Mucosa of gallbladder (tissue), 1 donor: ENCODE data around the gene SPAG6. TPM values are rescaled to one million over a fixed set of nuclear protein-coding genes. Genes with fewer than 3 reads are reported as not detected.

Source experiments
- DNase-seq: peaks from one replicate; pipeline ENCODE4 v3.0.0-alpha.2; 2020; ENCODE audit warnings: low spot score
- total RNA-seq: library from RNA; stranded (reverse); gene quantifications from one replicate; pipeline ENCODE4 v1.2.1, GENCODE V29; 2021
- donor health status: DM: no; HTN: no; CAD: no.

Gene SPAG6
- total RNA-seq, 1 donor from 2014 or later = 0.23 TPM

DNA sequence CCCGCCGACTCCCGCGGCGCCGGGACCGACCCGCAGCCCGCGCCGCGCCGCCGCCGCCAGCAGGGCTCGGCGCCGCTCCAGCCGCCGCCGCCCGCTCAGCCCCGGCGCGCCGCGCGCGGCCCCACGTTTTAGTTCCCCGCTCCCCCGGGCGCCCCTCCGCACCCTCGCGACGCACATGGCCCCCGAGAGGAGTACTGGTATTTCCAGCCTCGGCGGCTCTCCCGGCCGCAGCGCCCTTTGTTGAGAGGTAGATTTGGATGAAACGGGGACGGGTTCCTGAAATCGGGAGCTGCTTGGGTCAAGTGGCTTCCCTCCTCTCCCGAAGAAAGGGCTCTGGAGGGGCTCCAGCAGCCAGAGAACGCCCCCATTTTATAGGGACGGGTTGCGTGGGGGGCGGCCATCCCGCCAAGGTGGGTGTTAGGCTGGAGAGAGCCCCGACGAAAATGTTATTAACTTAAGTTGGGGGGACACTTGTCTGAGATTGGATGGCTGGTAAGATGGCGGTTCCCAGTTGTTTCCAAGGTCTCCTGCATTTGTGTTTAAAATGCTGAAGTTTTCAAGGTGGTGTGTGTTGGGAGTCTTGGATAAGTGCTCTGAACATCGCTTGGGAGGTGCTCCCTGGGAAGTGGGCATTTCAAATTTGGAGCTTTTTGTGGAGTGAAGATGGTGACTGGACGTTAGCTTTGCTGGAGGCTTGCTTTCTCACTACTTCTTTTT, 23.2 kb upstream of the SPAG6 start:
- no peak for DNase-seq

DNA sequence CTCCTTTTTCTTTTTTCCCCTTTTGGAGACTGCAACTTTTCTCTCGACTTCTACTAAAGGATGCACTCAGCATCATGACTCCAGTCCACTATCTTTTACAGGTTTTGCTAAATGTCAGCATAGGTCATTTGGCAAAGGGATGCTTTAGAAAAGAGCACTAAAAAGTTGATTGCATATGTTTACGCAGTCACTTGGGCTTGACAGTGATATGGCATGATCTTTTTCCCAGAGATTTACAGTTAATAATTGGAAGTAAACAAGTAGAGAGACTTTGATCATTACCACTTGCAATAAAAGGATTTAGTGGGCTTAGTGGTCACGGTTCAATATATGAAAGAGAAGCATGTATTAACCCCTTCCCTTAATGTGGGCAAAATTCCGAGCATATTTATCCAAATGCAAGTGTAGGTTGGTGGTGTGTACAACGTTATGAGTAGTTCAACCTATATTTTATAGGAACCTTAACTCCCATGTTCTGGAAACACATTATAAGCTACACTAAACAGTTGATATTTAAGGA, 22.6 kb upstream of the SPAG6 start:
- no peak for DNase-seq

DNA sequence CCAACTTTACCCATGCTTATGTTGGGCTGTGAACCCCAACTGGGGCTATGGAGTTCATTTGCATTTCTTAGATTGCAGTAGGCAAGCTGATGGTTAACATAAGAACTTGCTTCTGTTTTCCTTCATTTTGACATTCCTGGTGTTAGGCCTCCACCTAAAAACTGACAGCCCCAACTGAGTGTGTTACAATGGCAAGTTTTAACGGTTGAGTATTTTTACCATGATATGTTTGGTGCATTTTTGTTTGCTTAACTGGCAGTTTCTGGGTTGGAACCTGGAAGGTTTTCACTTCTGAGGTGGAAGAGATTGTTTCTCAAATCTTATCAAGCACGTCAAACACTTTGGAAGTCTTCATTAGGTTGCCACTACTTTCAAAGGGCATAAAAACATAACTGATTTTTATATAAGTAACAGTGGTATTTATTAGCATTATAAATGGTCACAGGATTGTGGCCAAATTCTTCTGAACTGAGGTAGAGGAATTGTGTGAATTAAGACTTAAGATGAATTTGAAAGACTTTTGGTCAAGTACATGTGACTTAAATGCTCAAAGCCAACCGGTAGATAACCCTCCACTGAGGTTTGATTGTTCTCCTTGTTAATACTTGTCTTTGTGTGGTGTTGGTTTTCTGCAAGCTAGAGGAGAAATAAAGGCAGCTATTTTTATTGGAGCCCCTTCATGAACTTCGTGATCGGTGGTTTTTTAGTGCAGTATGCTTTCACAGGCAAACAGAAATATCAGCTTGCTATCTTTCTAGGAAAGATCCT, 21.6 kb upstream of the SPAG6 start:
- no peak for DNase-seq

DNA sequence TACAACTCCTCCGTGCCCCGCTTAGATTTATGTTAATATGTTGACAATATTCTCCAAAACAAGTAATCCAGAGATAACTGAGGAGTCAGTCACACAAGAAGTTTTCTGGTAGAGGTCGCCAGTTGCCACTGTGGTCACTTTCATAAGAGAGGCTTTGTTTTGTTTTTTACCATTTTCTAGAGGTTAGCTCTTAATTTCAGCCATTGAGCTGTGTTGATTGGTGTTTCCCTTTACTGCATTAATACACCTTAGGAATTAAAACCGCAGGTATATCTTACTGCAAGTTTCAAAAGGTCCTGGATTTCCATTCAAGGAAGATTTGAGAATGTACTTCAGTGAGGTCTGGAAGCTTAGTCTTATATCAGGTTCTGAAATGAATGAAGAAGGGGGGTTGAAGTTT, 20.9 kb upstream of the SPAG6 start:
- no peak for DNase-seq

DNA sequence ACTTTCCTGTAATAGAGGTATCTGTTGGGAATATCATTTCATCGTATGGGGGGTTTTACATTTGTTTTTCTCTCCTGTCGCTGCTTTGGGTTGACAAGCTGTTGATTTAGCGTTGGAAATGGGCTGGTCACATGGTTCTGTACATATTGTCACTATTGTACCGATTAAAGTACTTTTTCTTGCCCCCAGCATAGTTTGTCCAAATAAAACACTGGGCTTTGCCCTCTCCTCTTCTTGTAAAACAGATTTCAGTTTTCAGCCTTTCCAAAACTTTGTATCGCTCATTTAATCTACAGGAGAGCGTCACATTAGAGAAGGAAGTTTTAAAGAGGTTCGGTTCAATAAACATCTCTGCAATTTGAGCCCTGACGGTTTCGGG, 20.4 kb upstream of the SPAG6 start:
- DNase-seq = no peak

DNA sequence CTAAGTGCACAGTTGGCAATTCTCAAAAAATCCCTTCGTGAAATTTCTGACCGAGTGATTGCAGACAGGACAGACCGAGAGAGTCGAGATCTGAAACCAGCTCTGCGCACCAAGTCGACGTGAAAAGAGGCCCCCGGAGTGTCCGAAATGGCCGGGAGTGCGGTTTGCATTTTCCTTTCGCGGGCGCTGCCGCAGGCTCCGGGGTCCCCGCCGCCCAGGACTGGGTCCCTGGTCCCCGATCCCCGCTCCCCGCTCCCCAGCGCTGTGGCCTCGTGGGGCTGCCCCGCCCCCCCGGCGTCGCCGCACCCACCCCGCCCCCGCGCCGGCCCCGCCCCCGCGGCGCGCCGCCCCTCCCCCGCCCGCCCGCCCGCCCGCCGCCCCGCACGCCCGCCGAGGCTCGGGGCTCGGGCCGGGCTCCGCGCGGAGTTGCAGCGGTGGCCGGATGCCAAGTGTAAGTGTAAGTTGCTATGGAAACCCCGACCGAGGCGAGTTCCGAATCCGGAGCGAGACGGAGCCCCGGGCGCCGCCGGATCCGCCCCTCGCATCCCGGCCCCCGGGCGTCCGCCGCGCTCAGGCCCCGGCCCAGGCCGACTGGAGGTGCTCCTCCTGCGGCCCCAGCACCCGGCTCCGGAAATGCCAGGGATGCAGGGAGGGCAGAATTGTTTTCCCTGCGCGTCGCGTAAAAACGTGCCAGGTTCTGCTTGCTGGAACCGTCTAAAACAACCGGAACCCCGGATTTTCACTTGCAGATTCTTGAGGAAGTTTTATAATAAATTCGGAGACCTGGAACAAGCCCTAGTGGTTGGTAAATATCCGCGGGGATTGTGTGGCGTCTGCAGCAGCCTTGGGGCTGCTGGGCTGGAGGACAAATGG, 19.8 kb upstream of the SPAG6 start:
- DNase-seq = peak; percentile 68

DNA sequence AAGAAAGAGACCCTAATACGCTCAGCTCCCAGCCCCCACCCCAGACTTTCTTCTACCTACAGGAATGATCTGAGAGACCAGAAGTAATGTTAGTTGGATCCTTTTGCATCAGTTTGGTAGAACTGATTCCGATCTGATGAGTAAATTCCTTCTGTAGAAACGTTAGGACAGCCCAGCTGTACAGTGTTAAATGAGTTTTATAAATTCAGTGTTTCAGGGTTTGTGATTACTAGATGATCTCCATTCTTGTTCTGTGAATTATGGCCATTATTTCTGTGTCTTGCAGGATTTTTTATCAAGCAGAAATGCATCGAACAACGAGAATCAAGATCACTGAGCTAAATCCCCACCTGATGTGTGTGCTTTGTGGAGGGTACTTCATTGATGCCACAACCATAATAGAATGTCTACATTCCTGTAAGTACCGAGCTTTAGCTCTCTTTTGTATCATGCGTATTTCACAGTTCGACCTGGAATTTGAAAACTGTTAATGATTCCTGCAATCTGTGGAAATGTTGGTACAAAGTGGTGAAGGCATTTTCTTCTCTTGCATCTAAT, 19.1 kb upstream of the SPAG6 start:
- no peak for DNase-seq

DNA sequence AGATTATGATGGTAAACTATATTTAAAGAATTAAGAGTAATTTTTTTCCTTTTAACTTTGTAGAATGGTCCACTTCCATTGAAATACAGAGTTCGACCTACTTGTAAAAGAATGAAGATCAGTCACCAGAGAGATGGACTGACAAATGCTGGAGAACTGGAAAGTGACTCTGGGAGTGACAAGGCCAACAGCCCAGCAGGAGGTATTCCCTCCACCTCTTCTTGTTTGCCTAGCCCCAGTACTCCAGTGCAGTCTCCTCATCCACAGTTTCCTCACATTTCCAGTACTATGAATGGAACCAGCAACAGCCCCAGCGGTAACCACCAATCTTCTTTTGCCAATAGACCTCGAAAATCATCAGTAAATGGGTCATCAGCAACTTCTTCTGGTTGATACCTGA, 16.1 kb upstream of the SPAG6 start:
- DNase-seq = no peak

DNA sequence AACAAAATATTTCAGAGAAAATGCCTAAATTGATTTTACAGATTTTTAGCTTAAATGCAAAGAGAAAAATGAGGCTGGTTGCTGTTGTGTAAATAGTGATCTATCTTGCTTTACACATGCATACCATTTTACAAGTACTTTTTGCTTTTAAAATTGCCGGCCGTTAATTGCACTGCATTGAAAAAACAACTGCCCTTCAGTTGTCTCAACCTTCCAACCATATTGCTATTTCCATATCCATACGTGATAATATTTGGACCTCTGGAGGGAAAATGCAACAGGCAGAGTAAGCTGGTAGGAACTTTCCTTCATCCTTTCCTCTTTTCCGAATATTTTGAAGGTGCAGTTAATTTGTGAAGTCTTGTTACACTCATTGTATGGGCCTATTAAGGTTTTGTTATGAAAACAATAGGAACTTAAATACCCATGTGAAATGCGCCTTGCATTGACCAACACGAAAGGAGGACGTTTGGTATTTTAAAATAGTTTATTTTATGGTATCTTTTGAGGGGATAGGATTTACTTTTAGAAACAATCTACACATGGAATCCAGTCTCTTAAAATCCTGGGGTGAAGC, 13.1 kb upstream of the SPAG6 start:
- no peak for DNase-seq

DNA sequence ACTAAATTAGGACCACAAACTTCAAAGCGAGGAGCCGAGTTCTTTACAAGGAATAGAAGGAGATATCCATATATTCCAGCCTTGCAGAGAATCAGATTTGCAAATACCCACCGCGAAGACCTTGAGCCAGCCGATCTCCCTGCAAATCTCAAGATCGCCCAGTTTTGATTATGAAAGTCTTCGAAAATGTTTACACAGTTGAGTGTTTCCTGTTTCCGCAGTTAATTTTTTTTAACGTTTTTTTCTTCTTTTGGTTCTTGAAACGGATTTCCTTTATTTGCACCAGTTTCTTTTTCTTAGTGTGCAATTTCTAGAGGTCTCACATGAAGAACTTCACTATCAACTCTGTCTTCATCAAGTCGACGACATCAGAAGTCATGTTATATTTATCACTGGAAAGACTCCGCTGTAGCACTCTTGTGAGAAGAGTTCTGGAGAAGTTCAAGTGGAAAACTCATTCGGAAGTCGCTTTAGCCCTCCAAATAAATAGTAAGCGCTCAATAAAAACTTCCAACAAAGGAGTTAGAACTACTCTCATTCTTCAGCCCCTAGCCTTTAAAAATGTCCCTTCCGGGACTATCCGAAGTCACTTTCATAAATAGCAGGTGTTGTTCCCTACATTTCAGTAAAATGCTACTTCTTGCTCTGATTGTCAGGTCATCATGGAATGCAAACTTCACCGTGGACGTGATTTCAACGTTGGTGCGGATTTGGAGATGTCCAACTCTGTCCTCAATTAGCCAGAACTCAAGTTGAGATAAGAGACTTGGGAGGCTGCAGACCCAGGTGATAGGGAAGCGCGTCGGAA, 11.9 kb upstream of the SPAG6 start:
- DNase-seq = no peak

DNA sequence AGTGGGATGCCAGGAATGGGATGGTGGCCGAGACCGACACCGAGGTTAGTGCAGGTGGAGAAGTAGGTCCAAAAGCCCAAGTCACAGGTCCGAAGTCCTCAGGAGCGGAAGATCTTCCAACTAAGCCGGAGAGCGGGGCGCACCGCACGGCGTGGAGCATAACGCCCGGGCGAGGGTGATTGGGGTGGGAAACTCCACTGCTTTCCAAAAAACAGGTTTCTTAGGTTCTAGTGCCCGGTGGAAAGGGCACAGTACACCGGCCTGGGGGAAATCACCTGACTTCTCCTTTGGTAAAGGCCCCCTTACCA, 11.4 kb upstream of the SPAG6 start:
- no peak for DNase-seq

DNA sequence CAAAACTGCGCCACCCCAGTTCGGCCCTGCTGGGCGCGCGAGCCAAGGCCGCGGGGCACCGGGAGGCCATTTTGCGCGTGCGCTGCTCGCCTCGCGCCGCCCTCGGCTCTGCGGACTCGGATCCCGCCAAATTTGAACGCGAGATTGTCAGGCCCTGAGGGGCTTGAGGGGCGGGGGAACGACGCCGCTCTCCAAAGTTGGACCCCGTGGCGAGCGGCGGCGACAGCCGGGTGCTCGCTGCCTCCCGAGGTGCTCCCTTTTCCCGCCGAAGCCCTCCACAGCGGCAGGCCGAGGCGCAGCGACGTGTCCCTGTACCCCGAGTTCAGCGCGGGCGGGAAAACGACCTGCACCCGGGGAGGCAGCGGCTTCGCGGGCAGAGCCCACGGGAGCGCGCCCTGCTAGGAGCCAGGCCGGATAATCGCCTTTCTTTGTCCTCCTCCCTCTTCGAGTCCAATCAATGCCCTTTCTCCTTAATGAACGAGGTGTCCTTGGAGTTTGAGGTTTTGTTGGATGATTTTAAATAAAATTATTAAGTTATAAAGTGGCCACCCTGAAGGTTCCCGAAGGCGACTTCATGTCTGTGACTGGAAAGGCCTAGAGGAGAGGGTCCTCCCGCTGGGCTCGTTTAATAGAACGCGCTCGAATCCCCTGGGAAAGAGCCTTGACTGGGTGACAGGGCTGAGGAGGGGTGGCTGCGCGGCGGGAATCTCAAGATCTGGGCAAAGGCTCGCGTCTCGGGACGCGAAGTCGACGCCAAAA, 10.7 kb upstream of the SPAG6 start:
- DNase-seq = no peak

DNA sequence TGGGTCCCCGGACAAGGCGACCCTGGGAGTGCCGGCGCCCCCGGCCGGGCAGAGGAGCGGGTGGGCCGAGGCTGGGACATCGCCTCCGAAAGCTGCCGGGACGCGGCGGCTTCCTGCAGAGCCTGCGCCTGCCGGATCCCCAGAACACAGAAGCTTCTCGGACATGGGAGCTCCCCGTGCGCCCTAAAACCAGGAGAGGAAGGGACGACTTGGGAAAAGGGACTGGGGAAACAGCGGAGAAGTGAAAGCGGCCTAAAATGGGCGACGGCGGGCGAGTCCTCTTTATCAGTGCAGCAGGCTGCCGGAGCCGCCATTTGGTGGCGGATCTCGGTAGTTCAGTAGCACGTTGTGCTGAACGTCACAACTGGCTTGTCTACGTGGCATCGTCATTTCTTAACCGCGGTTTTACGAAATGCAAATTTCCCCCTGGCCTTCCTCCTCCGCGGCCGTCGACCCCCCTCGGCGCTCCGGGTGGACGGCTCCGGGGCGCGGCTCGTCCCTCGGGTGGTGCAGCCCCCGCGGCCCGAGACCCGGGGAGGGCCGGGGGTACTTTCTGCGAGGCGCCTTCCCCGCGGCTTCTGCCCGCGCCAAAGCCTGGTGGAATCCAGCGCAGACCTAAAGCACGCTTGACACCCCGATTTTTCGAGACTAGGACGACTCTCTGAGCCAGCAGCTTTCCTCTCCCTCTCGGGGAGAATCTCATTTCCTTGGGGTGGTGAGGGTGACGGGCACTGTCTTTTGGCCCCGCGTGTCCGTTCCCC, 9.9 kb upstream of the SPAG6 start:
- DNase-seq = no peak

DNA sequence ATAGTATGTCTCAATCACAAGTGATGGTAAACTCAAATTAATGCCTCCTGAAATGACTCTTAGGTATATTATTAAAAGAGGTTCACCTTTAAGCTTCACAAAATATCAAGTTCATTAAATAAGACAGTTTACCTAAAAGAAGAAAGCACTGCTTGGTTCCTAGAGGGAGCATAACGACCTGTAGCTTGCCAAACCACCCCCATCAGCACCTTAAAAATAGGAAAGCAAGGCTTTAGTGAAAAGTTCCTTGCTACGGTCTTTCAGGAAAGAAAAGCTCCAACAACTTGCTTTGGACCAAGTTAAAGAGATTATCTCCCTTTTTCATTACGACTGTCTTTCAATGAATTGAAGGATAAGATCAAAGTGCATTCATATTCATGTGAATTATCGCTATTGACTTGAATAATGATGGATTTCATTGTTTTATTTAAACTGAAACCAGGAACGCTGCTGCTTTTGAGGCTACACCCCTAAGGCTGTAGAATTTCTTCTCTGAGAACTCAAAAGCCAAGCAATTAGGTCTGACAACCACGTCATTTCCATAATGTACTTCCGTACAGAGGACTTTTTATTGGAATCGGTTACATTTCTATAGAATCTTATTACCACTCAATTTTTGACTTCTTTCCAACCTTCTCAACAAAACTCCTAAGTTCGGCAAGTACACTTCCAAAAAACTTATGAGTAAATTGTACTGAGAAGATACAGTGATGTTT, 7.0 kb upstream of the SPAG6 start:
- no peak for DNase-seq

DNA sequence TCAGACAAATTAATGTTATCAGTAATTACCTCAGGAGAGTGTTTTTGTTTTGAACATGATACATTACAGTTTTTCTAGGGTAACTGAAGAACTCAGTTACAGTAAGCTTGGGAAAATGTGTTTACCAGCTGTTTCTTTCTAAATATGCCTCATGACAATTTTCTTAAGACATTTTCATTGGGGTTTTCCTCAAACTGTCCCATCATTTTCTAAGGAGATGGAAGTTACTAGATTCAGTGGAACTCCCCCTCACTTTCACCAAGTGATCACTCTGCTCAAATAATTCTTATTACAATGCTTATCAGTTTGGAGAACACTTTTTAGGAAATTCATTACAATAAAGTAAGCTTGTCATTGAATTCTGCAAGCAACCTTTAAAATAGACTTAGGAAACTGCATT, 6.4 kb upstream of the SPAG6 start:
- DNase-seq = no peak

DNA sequence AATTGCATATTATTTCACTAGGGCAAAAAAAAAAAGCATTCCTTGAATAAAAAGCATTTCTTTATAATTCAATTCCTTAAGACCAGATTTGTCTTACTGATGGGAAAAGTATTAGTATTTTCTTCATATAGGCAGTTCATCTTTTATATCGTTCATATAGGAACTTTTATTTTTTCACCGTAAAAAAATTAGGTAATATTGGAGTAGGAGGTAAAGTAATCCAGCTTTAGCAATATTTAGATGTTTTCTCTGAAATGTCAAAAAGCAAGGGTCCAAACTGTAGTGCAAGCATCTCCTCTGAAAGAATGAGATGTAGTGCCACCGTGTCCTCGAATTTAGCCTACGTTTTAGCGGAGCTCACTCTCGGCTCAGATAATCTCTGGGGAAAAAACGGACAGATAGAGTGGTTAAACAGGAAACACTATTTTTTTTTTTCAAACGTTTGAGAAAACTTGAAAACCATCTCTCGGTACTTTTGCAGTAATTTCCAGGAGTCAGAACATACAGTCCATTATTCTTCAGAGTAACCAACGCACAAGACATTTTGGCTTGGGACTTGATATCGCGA, 5.5 kb upstream of the SPAG6 start:
- no peak for DNase-seq

DNA sequence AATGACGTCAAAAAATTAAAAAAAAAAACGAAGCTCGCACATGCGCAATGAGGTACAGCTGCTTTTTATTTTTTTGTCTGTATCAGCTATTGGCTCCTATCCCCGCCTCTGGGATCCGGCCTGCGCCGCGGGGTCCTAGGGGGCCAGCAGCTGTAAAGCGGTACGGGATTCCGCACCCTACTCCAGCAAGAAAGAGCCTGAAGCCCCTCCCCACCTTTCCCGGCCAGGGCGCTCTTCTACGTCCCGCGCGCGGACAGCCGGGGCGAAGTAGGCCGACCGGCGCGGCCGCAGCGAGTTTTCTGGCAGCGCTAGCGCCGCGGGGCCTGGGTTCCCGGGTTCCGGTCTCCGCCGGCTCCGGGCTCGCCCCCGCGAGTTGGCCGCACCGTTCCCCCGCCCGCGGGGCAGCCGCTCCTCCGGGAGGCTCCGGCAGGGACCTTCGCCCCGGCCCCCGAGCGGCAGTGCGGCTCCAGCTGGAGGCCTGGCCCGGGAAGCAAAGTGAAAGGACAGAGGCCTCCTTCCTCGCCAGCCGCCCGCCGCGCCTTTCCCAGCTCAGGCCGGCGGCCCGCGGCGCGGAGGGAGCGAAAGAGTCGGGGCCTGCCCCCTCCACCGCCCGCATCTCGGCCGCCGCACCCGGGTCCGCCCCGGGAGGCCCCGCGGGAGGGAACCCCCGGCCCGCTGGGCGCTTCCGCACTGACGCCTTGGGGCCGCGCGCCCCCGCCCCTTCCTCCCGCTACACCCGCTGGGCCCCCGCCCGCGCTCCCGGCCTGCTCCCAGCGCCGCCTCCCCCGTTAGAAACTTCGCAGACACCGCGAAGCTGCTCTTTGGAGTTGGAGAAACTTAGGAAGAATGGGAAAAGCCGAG, 4.7 kb upstream of the SPAG6 start:
- no peak for DNase-seq
